ENCODE results near the gene RAB11FIP4. TPM values are rescaled to one million over a fixed set of nuclear protein-coding genes. Genes with fewer than 3 reads are reported as not detected.

RAB11FIP4 gene
- total and polyA plus RNA-seq, 2 donors (not counting 3 experiments of a cell fraction or from before 2014, with no cell fraction given): 0.08 to 0.38 TPM

- Histone ChIP-seq H3K4me3 (replicated peaks in 1 of 3; ENCODE audit: insufficient read depth in 1 of 3, low read depth in 1 of 3, low read length in 3 of 3) (no peak overlapping the region), H3K9me3 (replicated peaks; ENCODE audit: control insufficient read depth, insufficient read depth, low read length) (no peaks in the 10 kb centered on the region), H3K4me1 (ENCODE audit: control insufficient read depth, extremely low read depth, insufficient read depth, low read length) (no peaks in the 10 kb centered on the region), H3K79me2 (ENCODE audit: control insufficient read depth, insufficient read depth, low read length) (no peaks in the 10 kb centered on the region), H4K20me1 (replicated peaks; ENCODE audit: control insufficient read depth, extremely low read depth, insufficient read depth, low read length) (no peaks in the 10 kb centered on the region), H3K27me3 (ENCODE audit: control insufficient read depth in 2 of 2, insufficient read depth in 2 of 2, low read length in 2 of 2) (peaks cover 2 to 4% of the 10 kb centered on the region in 2 experiments), H2AFZ (ENCODE audit: low read depth, low read length) (no peak overlapping the region), H3K27ac (ENCODE audit: insufficient read depth, low read depth, low read length) (no peak overlapping the region), H3K9me1 (replicated peaks; ENCODE audit: control insufficient read depth, extremely low read depth, insufficient read depth, low read length) (no peaks in the 10 kb centered on the region), H3K9ac (replicated peaks; ENCODE audit: extremely low read depth, insufficient read depth, low read length) (no peak overlapping the region), H3K4me2 (ENCODE audit: insufficient read depth, low read length) (no peak overlapping the region), H3K36me3 (ENCODE audit: control insufficient read depth in 2 of 2, extremely low read depth in 1 of 2, insufficient read depth in 2 of 2, low read length in 2 of 2) (no peaks in the 10 kb centered on the region)
- BruUV-seq (replicated peaks): no TSS peak
- POLR2A ChIA-PET: no interaction called here
- FAIRE-seq: no peak
- no peak for TF ChIP-seq JUN (IDR thresholded peaks at IDR 0.05; ENCODE audit: borderline replicate concordance, insufficient read depth, insufficient read length, low read depth)
- no peak for TF ChIP-seq POLR2AphosphoS5 (IDR thresholded peaks at IDR 0.05; ENCODE audit: insufficient read depth, low read depth, low read length)
- TF ChIP-seq FOS (IDR thresholded peaks at IDR 0.05; ENCODE audit: borderline replicate concordance, insufficient read depth, low read length): no peak
- no peak for TF ChIP-seq MYC (IDR thresholded peaks at IDR 0.05; ENCODE audit: low read depth, low read length)
- TF ChIP-seq GATA2 (IDR thresholded peaks at IDR 0.05; ENCODE audit: insufficient read depth, insufficient read length, low read depth, low read length): no peak
- no peak for TF ChIP-seq POLR2A (IDR thresholded peaks at IDR 0.05; ENCODE audit: low read depth, low read length)
- no peak for TF ChIP-seq MAX (IDR thresholded peaks at IDR 0.05; ENCODE audit: insufficient read depth, insufficient read length)
- no peak for TF ChIP-seq CTCF (IDR thresholded peaks at IDR 0.05; ENCODE audit: extremely low read depth in 1 of 2, insufficient read depth in 1 of 2, low read depth in 1 of 2, low read length in 2 of 2)
- no peak for TF ChIP-seq EZH2 (IDR thresholded peaks at IDR 0.05; ENCODE audit: borderline replicate concordance, low read depth, low read length, severe bottlenecking)
- DNase-seq (ENCODE audit: low read depth, low spot score): no peak
- CTCF ChIA-PET: interaction anchor here (0.7 to 2.9 kb wide), 10 partner anchors 11 to 332 kb away, joined by 3 to 10 read pairs (median 3); no protein-coding TSS in a partner anchor
- intact Hi-C loops (cut with micrococcal nuclease): no loop called here
- dilution Hi-C loops (cut with MboI; ENCODE audit: extremely low pct_ligation_motif_present, low sequenced_read_pairs): no loop called here
Measured at GRCh38 chr17:31510308-31511194, 119.1 kb downstream of the RAB11FIP4 start.
